PC-9 (cell line): Measurements from ENCODE around the gene ZNF692.

Experiments used
- CTCF ChIP-seq: fragments of 200-600 bp; sonication (generic); conservative IDR thresholded peaks from 2 replicates; pipeline ENCODE4 v1.6.1; 2017; ENCODE audit warnings: mixed run types, antibody characterized with exemption, mild to moderate bottlenecking, moderate library complexity
- EZH2 ChIP-seq: fragments of 200-600 bp; sonication (generic); IDR thresholded peaks from 2 replicates; pipeline ENCODE4 v1.8.0; 2017; ENCODE audit warnings: antibody characterized with exemption, low read depth

GRCh38 chr1:248891758-248892157 lies 32.9 kb upstream of the ZNF692 start:
- no peak for TF ChIP-seq CTCF
- TF ChIP-seq EZH2 = no peak
